Measurements from ENCODE around the gene P2RY12.

P2RY12 gene

DNA sequence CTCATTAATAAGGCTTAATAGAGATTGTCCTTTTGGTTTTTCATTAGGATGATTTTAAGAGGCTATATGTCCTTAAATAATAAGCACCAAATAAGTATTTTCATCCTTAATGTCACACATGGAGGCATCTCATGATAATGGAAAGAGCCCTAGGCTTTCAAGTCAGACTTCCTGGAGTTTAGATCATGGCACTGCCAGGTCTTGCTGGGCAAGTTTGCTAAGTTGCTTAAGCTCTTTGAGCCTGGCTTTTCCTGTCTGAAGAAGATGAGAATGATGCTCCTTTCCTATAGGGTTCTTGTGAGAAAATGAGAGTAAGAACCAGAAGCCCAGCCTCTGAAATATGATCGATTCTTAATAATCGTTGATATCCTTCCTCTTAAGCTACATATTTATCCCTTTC lies 23.4 kb upstream of the P2RY12 start:
- Histone ChIP-seq H3K27me3 (ENCODE audit: insufficient read depth, insufficient read length) (no peaks in the 10 kb centered on the region), H3K4me3 (ENCODE audit: insufficient read length, low read depth) (no peak overlapping the region), H3K9ac (ENCODE audit: insufficient read length, low read depth) (no peak overlapping the region), H3K36me3 (ENCODE audit: insufficient read depth, insufficient read length, low read length) (no peaks in the 10 kb centered on the region), H3K9me3 (ENCODE audit: insufficient read depth, low read length) (no peaks in the 10 kb centered on the region), H3K4me1 (ENCODE audit: insufficient read depth, insufficient read length) (no peaks in the 10 kb centered on the region)
- TF ChIP-seq ZNF274 (IDR thresholded peaks at IDR 0.05; ENCODE audit: low read depth, low read length) (no peak), YY1 (IDR thresholded peaks at IDR 0.05; ENCODE audit: insufficient read depth, insufficient read length) (no peak), SUZ12 (IDR thresholded peaks at IDR 0.05; ENCODE audit: extremely low read depth, insufficient read depth, insufficient read length) (no peak)
- no peak for DNase-seq (ENCODE audit: low read depth, low spot score)

DNA sequence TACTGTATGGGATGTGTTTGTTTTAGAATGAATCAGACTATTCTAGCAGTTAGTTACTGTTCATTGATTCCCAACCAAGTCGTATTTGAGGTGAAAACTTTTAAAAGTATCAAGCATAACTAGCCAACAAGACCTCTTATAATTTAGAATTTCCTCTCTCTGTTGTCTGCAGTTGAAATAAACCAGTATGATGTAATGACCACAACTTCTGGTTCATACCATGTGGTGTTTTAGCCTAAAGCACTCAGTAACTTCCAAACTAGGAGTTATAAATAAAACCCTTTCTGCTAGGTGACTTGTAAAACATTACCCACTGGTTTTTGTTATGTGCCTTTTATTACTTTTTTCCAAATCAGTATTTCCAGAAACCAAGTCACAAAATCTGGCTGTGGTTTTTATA lies 19.8 kb upstream of the P2RY12 start:
- no peak for TF ChIP-seq SUZ12 (IDR thresholded peaks at IDR 0.05; ENCODE audit: extremely low read depth, insufficient read depth, insufficient read length)
- no peak for TF ChIP-seq ZNF274 (IDR thresholded peaks at IDR 0.05; ENCODE audit: low read depth, low read length)
- no peak for TF ChIP-seq YY1 (IDR thresholded peaks at IDR 0.05; ENCODE audit: insufficient read depth, insufficient read length)
- no peaks in the 10 kb centered on the region for H3K27me3 ChIP-seq (ENCODE audit: insufficient read depth, insufficient read length)
- H3K4me3 ChIP-seq (ENCODE audit: insufficient read length, low read depth): no peak overlapping the region
- H3K9me3 ChIP-seq (ENCODE audit: insufficient read depth, low read length): no peaks in the 10 kb centered on the region
- no peaks in the 10 kb centered on the region for H3K4me1 ChIP-seq (ENCODE audit: insufficient read depth, insufficient read length)
- no peak for DNase-seq (ENCODE audit: low read depth, low spot score)
- H3K36me3 ChIP-seq (ENCODE audit: insufficient read depth, insufficient read length, low read length): no peaks in the 10 kb centered on the region
- no peak overlapping the region for H3K9ac ChIP-seq (ENCODE audit: insufficient read length, low read depth)

DNA sequence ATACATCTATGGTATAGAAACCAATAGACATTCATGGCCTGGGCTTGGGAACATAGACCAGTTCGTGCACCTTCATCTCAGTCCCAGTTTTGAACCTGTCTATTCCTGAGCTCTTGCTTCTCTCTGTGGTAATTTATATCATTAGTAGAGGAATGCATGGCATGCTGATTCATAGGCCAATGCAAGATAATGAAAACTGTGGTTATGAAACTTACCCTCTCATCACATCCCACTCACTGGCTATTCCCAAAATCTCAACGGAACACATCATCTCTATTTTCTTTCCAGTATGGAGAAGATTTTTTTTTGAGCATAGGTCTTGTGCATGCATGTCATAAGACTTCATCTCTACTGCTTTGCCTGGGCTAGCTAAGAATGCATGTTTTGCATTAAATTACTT lies 18.7 kb upstream of the P2RY12 start:
- Histone ChIP-seq H3K4me3 (ENCODE audit: insufficient read length, low read depth) (no peak overlapping the region), H3K27me3 (ENCODE audit: insufficient read depth, insufficient read length) (no peaks in the 10 kb centered on the region), H3K9me3 (ENCODE audit: insufficient read depth, low read length) (no peaks in the 10 kb centered on the region), H3K4me1 (ENCODE audit: insufficient read depth, insufficient read length) (no peaks in the 10 kb centered on the region), H3K36me3 (ENCODE audit: insufficient read depth, insufficient read length, low read length) (no peaks in the 10 kb centered on the region), H3K9ac (ENCODE audit: insufficient read length, low read depth) (no peak overlapping the region)
- no peak for TF ChIP-seq SUZ12 (IDR thresholded peaks at IDR 0.05; ENCODE audit: extremely low read depth, insufficient read depth, insufficient read length)
- TF ChIP-seq ZNF274 (IDR thresholded peaks at IDR 0.05; ENCODE audit: low read depth, low read length): no peak
- no peak for TF ChIP-seq YY1 (IDR thresholded peaks at IDR 0.05; ENCODE audit: insufficient read depth, insufficient read length)
- DNase-seq (ENCODE audit: low read depth, low spot score): no peak

DNA sequence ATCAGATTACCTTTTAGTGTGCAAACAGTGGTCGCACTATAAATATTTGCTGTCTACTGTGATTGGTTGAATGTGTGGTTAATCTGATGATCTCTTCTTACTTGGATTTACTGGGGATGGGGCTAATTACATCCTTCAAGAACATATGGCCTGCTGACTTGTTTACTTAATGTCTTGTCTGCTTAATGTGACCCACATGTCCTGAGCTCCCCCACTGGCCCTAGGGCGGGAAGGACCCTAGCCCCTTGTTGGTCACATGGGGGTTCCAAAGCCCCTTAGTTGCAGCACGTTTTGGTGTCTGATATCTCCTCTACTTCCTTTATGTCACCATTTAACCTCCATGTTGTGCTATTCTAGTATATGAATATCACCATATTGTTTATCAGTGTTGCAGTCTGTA lies 17.8 kb upstream of the P2RY12 start:
- no peak for DNase-seq (ENCODE audit: low read depth, low spot score)
- no peaks in the 10 kb centered on the region for H3K36me3 ChIP-seq (ENCODE audit: insufficient read depth, insufficient read length, low read length)
- no peaks in the 10 kb centered on the region for H3K9me3 ChIP-seq (ENCODE audit: insufficient read depth, low read length)
- no peak overlapping the region for H3K9ac ChIP-seq (ENCODE audit: insufficient read length, low read depth)
- no peaks in the 10 kb centered on the region for H3K27me3 ChIP-seq (ENCODE audit: insufficient read depth, insufficient read length)
- no peak overlapping the region for H3K4me3 ChIP-seq (ENCODE audit: insufficient read length, low read depth)
- H3K4me1 ChIP-seq (ENCODE audit: insufficient read depth, insufficient read length): no peaks in the 10 kb centered on the region
- TF ChIP-seq ZNF274 (IDR thresholded peaks at IDR 0.05; ENCODE audit: low read depth, low read length): no peak
- TF ChIP-seq YY1 (IDR thresholded peaks at IDR 0.05; ENCODE audit: insufficient read depth, insufficient read length): no peak
- no peak for TF ChIP-seq SUZ12 (IDR thresholded peaks at IDR 0.05; ENCODE audit: extremely low read depth, insufficient read depth, insufficient read length)

DNA sequence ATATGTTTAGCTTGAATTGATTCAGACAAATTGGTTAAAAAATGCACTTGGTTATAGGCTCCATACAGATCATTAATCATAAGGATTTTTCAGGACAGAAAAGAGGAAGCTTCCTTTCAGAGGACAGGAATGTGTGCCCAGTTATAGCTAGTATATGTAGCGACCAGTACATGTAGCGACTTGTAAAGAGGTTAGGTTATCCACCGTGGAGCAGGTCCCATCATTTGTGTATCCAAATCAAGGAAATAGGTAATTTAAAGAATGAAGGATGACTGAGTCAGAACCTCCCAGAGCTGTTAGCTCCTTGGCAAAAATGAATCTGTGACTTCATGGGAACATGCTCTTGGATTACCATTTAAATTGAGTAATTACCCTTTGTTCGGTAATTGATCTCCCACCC lies 15.8 kb upstream of the P2RY12 start:
- Histone ChIP-seq H3K9ac (ENCODE audit: insufficient read length, low read depth) (no peak overlapping the region), H3K9me3 (ENCODE audit: insufficient read depth, low read length) (no peaks in the 10 kb centered on the region), H3K36me3 (ENCODE audit: insufficient read depth, insufficient read length, low read length) (no peaks in the 10 kb centered on the region), H3K4me1 (ENCODE audit: insufficient read depth, insufficient read length) (no peaks in the 10 kb centered on the region), H3K27me3 (ENCODE audit: insufficient read depth, insufficient read length) (no peaks in the 10 kb centered on the region), H3K4me3 (ENCODE audit: insufficient read length, low read depth) (no peak overlapping the region)
- no peak for DNase-seq (ENCODE audit: low read depth, low spot score)
- no peak for TF ChIP-seq SUZ12 (IDR thresholded peaks at IDR 0.05; ENCODE audit: extremely low read depth, insufficient read depth, insufficient read length)
- TF ChIP-seq ZNF274 (IDR thresholded peaks at IDR 0.05; ENCODE audit: low read depth, low read length): no peak
- no peak for TF ChIP-seq YY1 (IDR thresholded peaks at IDR 0.05; ENCODE audit: insufficient read depth, insufficient read length)

DNA sequence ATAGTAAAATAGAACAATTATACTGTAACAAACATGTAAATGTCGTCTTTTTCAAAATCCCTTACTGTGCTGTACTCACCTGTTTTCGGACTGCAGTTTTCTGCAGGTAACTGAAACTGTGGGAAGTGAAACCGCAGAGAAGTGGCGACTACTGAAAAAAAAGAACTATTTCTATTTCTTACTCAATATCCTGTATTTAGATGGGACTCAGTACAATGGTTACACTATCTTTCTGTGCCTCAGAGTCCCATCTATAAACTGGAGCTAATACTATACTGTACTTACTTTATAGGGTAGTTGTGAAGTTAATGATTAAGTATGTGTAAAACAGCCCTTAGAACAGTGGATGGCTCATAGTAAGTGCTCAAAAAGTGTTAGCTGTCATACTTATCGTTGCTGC lies 14.3 kb upstream of the P2RY12 start:
- Histone ChIP-seq H3K36me3 (ENCODE audit: insufficient read depth, insufficient read length, low read length) (no peaks in the 10 kb centered on the region), H3K27me3 (ENCODE audit: insufficient read depth, insufficient read length) (no peaks in the 10 kb centered on the region), H3K9me3 (ENCODE audit: insufficient read depth, low read length) (no peaks in the 10 kb centered on the region; the same call in 1 of the 2 replicates), H3K4me3 (ENCODE audit: insufficient read length, low read depth) (no peak overlapping the region), H3K4me1 (ENCODE audit: insufficient read depth, insufficient read length) (no peaks in the 10 kb centered on the region), H3K9ac (ENCODE audit: insufficient read length, low read depth) (no peak overlapping the region)
- no peak for TF ChIP-seq ZNF274 (IDR thresholded peaks at IDR 0.05; ENCODE audit: low read depth, low read length)
- DNase-seq (ENCODE audit: low read depth, low spot score): no peak

DNA sequence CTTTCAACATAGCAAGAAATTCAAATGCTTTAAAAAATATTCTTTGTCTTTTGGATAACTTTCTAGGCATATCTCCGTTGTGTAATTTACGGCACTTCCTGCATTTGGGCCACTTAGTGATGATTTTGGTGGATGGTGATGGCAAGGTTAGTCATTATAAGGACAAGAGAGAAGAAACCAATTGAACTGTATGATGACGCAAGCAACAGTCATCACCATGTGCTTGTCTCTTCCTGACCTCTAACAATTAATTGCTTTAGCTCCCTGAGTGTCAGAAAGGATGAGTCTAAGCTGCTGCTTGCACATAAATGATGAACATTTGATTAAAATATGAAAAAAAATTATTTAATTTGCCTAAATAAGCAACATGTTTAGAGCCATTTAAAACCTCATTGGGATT lies 11.3 kb upstream of the P2RY12 start:
- Histone ChIP-seq H3K4me1 (ENCODE audit: insufficient read depth, insufficient read length) (no peaks in the 10 kb centered on the region), H3K36me3 (ENCODE audit: insufficient read depth, insufficient read length, low read length) (no peaks in the 10 kb centered on the region), H3K9me3 (ENCODE audit: insufficient read depth, low read length) (peaks cover 9% of the 10 kb centered on the region), H3K9ac (ENCODE audit: insufficient read length, low read depth) (no peak overlapping the region), H3K4me3 (ENCODE audit: insufficient read length, low read depth) (no peak overlapping the region), H3K27me3 (ENCODE audit: insufficient read depth, insufficient read length) (no peaks in the 10 kb centered on the region)
- TF ChIP-seq ZNF274 (IDR thresholded peaks at IDR 0.05; ENCODE audit: low read depth, low read length) (no peak), SUZ12 (IDR thresholded peaks at IDR 0.05; ENCODE audit: extremely low read depth, insufficient read depth, insufficient read length) (no peak), YY1 (IDR thresholded peaks at IDR 0.05; ENCODE audit: insufficient read depth, insufficient read length) (no peak)
- no peak for DNase-seq (ENCODE audit: low read depth, low spot score)

DNA sequence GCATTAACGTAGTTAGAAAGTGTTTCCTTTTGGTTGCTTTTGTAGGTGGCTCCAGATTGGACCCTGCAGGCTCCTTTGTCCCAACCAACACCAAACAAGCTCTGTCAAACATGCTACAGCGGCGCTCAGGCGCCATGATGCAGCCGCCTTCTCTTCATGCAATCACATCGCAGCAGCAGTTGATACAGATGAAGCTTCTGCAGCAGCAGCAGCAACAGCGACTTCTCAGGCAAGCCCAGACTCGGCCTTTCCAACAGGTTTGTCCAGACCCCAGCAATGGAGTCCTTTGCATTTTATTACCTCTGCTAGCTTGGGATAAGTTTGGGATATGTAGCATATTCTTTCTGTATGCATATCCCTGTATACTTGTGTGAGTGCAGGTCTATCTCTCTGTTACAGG lies 10.1 kb upstream of the P2RY12 start:
- TF ChIP-seq SUZ12 (IDR thresholded peaks at IDR 0.05; ENCODE audit: extremely low read depth, insufficient read depth, insufficient read length) (no peak), ZNF274 (IDR thresholded peaks at IDR 0.05; ENCODE audit: low read depth, low read length) (no peak), YY1 (IDR thresholded peaks at IDR 0.05; ENCODE audit: insufficient read depth, insufficient read length) (no peak)

More for the DNA sequence above, 10.1 kb upstream of the P2RY12 start:
- Histone ChIP-seq H3K36me3 (ENCODE audit: insufficient read depth, insufficient read length, low read length) (no peaks in the 10 kb centered on the region), H3K9me3 (ENCODE audit: insufficient read depth, low read length) (peaks cover 12% of the 10 kb centered on the region), H3K4me1 (ENCODE audit: insufficient read depth, insufficient read length) (no peaks in the 10 kb centered on the region), H3K27me3 (ENCODE audit: insufficient read depth, insufficient read length) (no peaks in the 10 kb centered on the region), H3K9ac (ENCODE audit: insufficient read length, low read depth) (no peak overlapping the region), H3K4me3 (ENCODE audit: insufficient read length, low read depth) (no peak overlapping the region)
- no peak for DNase-seq (ENCODE audit: low read depth, low spot score)
